Natural killer cell treated with Interleukin-12 subunit alpha and Interleukin-12 subunit beta and Interleukin-15 and Interleukin-18, amount 100 ng/mL, for 72 hours (primary cell): Measurements from ENCODE around the gene EXOSC3. TPM values are rescaled to one million over a fixed set of nuclear protein-coding genes. Genes with fewer than 3 reads are reported as not detected.
A peak's percentile ranks its signal among the peaks of the same experiment; 100 is the strongest.
"Not testable (repeated sequence)": the region's sequence is repeated elsewhere in the genome, so short reads cannot be mapped to it uniquely, and the experiment has no call there.

Experiments
- ATAC-seq, 2 donors: fragments of 150-1000 bp; cut with Tn5 transposase in 1 of 2; sonication (Bioruptor Pico), chemical (Tn5 transposase) in 1 of 2; 2 replicates each; pipeline ENCODE4 v1.10.0; 2021
- DNase-seq: peaks from one replicate; pipeline ENCODE4 v3.0.0; 2022; ENCODE audit warnings: low spot score
- H3K27ac Mint-ChIP-seq, 2 donors: 1 replicate in 1 of 2; 2 replicates in 1 of 2; pipeline ENCODE4 v1.8.0; 2022; ENCODE audit warnings: mixed read lengths in 2 of 2, mild to moderate bottlenecking in 1 of 2, moderate library complexity in 1 of 2
- H3K27me3 Mint-ChIP-seq, 2 donors: 1 replicate in 1 of 2; 2 replicates in 1 of 2; pipeline ENCODE4 v1.8.0; 2022; ENCODE audit warnings: mixed read lengths in 2 of 2
- H3K36me3 Mint-ChIP-seq: one replicate; pipeline ENCODE4 v1.8.0; 2022; ENCODE audit warnings: mixed read lengths
- H3K4me1 Mint-ChIP-seq, 2 donors: 1 replicate in 1 of 2; 2 replicates in 1 of 2; pipeline ENCODE4 v1.8.0; 2022; ENCODE audit warnings: low read depth in 2 of 2, mixed read lengths in 2 of 2, mild to moderate bottlenecking in 1 of 2
- H3K4me3 Mint-ChIP-seq: one replicate; pipeline ENCODE4 v1.8.0; 2022; ENCODE audit warnings: mixed read lengths
- H3K9me3 Mint-ChIP-seq: 2 replicates; pipeline ENCODE4 v1.8.0; 2022; ENCODE audit warnings: mixed read lengths
- total RNA-seq, 2 donors: library from RNA; stranded (reverse); gene quantifications; one replicate each; pipeline ENCODE4 v1.2.3, GENCODE V29; 2022

EXOSC3 gene
- total RNA-seq, 2 donors from 2014 or later: 72.7 to 112 TPM

DNA sequence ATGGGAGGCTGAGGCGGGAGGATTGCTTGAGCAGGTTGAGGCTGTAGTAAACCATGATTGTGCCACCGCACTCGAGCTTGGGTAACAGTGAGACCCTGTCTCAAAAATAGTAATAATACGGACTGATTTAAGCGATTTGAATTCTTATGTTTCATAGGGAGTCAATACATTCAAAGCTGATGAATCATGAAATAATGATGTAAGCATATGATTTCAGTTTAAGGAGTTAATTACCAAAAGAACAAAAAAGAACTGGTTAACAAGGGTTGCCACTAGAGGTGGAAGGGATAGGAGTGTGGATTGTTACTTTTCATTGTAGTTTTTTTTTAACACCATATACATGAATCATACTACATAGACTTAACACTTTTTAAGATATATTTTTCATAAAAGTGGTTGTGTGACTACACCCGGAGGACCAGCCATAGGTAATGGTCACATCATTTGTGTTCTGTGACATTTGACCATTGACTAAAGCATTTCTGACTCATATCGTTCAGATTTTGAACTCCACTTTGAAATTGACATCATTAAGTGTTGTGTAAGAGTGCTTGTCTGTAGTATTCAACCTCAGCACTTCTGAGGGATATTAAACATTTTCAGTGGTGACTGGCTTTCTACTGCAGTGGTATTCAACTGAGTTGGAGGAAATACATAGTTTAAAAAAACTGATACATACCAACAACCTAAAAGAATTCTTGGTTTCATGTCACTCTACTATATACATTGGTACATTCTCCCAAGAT lies 24.3 kb downstream of the EXOSC3 start:
- Mint-ChIP-seq H3K36me3 (no peaks in the 10 kb centered on the region), H3K4me3 (no peak overlapping the region), H3K27ac (no peak overlapping the region), H3K4me1 (peaks cover 5 to 9% of the 10 kb centered on the region in 2 donors), H3K9me3 (no peaks in the 10 kb centered on the region), H3K27me3 (no peaks in the 10 kb centered on the region)
- DNase-seq: no peak
- ATAC-seq: no peak

DNA sequence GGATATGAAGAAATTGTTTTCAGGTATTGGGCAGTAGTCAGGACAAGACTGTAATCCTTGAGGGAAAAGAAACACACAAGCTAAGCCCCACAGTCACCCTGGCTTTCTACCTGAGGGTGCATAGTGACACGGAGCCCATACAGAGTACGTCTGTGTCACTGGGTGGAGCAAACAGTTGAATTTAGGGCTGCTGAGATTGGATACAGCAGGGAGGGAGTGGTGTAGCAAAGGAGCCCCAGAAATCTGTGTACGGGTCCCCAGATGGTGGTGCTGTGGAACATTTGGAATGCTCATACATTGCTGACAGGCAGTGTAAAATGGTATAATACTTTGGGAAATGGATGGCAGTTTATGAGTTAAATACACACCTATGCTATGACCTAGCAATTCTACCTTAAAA lies 26.1 kb downstream of the EXOSC3 start:
- Mint-ChIP-seq H3K36me3 (no peaks in the 10 kb centered on the region), H3K4me3 (no peak overlapping the region), H3K27me3 (no peaks in the 10 kb centered on the region), H3K9me3 (no peaks in the 10 kb centered on the region), H3K4me1 (peaks cover 19 to 20% of the 10 kb centered on the region in 2 donors), H3K27ac (no peak overlapping the region)
- DNase-seq (no peak), ATAC-seq (no peak)

DNA sequence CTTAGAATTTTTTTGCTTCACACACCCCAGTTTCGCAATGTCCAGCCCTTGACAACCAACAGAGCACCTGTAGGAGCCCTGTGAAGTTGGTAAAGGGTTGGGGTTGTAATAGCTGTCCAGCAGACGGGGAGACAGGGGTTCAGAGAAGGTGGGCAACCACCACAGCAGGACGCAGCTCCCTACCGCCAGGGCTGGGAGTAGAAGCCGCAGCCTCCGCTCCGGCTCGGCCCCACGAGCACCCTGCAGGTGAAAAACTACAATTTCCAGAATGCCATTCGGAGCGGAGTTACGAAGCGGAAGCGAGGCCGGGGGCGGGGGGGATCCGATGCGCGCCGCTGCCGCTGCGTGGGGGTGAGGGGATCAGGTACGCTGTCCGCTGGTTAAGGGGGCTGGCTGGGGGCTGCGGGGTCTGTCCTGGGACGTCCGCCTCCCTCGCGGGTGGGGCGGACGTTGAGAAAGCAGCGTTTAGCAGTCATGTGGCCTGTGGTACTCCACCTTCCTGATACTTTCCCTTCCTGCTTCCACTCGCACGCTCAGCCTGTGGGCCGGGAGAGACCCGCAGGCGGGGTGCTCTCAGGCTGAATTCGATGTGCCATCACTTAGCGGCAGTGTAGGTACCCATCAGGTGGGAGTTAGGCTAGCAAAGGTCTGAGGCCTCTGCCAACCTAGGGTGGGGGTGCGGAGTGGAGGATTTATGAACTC lies 31.2 kb downstream of the EXOSC3 start, which contains the start of gene TRMT10B:
Gene TRMT10B (plus strand): TSS at position 317 of the 702 bp plus-strand sequence. CDS start 8,127 bp downstream, outside the sequence.
- H3K36me3 Mint-ChIP-seq: no peaks in the 10 kb centered on the region
- peaks cover 10 to 16% of the 10 kb centered on the region in 2 donors for H3K4me1 Mint-ChIP-seq
- no peaks in the 10 kb centered on the region for H3K9me3 Mint-ChIP-seq
- peak within 1 kb of the TSS; percentile 80 to 96 for H3K27ac Mint-ChIP-seq
- H3K4me3 Mint-ChIP-seq: peak within 1 kb of the TSS; percentile 97
- H3K27me3 Mint-ChIP-seq: no peaks in the 10 kb centered on the region
- ATAC-seq: peak; percentile 92 to 94
- peak; percentile 81 for DNase-seq

DNA sequence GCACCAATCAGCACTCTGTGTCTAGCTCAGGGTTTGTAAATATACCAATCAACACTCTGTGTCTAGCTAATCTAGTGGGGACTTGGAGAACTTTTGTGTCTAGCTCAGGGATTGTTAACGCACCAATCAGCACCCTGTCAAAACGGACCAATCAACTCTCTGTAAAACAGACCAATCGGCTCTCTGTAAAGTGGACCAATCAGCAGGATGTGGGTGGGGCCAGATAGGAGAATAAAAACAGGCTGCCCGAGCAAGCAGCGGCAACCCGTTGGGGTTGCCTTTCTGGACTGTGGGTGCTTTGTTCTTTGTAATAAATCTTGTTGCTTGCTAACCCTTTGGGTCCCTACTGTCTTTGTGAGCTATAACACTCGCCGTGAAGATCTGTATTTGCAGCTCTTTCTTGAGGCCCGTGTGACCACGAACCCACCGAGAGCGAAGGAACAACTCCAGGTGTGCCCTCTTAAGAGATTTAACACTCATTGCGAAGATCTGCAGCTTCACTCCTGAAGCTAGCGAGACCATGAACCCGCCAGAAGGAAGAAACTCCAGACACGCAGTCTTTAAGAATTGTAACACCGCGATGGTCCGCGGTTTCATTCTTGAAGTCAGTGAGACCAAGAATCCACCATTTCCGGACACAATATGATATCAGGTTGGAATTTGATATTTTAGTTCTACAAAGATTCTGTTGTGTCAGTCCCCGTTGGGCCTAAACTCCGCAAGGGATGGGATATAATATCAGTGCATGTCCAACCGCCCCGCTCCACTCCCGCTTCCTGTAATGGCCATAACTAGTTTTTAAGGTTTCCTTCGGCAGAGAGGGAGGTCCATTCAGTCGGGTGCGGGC lies 32.0 kb downstream of the EXOSC3 start:
- peak overlapping the region; percentile 97 for H3K4me3 Mint-ChIP-seq
- peaks cover 10 to 16% of the 10 kb centered on the region in 2 donors for H3K4me1 Mint-ChIP-seq
- H3K36me3 Mint-ChIP-seq: no peaks in the 10 kb centered on the region
- ATAC-seq: no peak
- DNase-seq: no peak
- H3K27ac Mint-ChIP-seq: peak overlapping the region; percentile 80 to 96
- no peaks in the 10 kb centered on the region for H3K9me3 Mint-ChIP-seq
- H3K27me3 Mint-ChIP-seq: no peaks in the 10 kb centered on the region

DNA sequence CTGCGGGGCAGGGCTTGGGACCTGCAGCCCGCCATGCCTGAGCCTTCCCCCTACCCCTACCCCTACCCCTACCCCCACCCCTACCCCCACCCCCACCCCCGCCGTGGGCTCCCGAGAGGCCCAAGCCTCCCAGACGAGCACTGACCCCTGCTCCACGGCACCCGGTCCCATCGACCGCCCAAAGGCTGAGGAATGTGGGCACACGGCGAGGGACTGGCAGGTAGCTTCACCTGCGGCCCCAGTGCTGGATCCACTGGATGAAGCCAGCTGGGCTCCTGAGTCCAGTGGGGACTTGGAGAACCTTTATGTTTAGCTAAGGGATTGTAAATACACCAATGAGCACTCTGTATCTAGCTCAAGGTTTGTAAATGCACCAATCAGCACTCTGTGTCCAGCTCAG lies 32.8 kb downstream of the EXOSC3 start:
- H3K4me1 Mint-ChIP-seq: peaks cover 10 to 16% of the 10 kb centered on the region in 2 donors
- not testable (repeated sequence) for H3K27me3 Mint-ChIP-seq, DNase-seq, ATAC-seq, H3K27ac Mint-ChIP-seq, H3K9me3 Mint-ChIP-seq, H3K36me3 Mint-ChIP-seq
- peak overlapping the region; percentile 97 for H3K4me3 Mint-ChIP-seq

DNA sequence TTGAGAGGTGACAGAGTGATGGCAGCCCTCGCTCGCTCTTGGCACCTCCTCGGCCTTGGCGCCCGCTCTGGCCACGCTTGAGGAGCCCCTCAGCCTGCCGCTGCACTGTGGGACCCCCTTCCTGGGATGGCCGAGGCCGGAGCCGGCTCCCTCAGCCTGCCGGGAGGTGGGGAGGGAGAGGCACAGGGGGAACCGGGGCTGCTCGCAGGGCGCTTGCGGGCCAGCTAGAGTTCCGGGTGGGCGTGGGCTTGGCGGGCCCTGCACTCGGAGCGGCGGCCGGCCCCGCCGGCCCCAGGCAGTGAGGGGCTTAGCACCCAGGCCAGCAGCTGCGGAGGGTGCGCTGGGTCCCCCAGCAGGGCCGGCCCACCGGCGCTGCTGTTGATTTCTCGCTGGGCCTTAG lies 33.2 kb downstream of the EXOSC3 start:
- not testable (repeated sequence) for H3K36me3 Mint-ChIP-seq, H3K27ac Mint-ChIP-seq, H3K9me3 Mint-ChIP-seq, H3K4me3 Mint-ChIP-seq, DNase-seq, H3K27me3 Mint-ChIP-seq, ATAC-seq
- H3K4me1 Mint-ChIP-seq: peaks cover 10 to 16% of the 10 kb centered on the region in 2 donors

DNA sequence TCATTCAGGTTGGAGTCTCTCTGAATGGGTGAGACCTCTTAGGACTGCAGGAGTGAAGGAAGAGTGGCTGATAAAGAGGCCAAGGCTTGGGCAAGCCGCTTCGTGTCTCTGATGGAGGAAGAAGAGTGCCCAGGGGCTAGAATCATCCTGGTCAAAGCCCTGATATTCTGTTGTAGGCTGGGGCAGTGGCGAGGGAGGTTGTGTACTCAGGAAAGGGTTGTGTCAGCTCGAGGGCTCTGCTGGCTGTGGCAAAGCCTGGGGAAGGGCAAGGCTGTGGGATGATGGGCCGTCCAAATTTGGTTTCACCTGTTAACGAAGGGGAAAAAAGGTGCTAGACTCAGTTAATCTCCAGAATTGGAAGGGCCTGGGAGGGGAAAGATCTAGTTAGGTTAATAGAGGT lies 33.7 kb downstream of the EXOSC3 start:
- H3K9me3 Mint-ChIP-seq: no peaks in the 10 kb centered on the region
- ATAC-seq (no peak), DNase-seq (no peak)
- no peaks in the 10 kb centered on the region for H3K27me3 Mint-ChIP-seq
- H3K27ac Mint-ChIP-seq: peak overlapping the region; percentile 10 to 43
- H3K36me3 Mint-ChIP-seq: no peaks in the 10 kb centered on the region
- peaks cover 10 to 16% of the 10 kb centered on the region in 2 donors for H3K4me1 Mint-ChIP-seq
- H3K4me3 Mint-ChIP-seq: peak overlapping the region; percentile 21

DNA sequence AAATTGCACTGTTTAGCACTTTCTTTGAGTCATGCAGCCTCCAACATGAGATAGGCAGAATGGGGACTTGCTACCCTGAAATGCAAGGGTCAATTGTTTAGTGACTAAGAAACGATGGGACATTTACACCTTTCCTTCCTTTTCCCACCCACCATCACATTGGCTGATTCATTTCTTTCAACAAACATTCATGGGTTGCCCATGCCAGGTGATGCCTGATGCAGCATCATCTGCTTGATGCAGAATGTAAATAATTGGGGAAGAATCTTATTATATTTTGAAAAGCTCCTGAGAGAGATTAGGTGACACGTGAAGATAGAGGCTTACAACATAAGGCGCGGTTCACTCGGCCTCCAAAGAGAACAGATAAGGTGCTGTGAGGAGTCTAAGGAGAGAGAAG lies 35.7 kb downstream of the EXOSC3 start:
- Mint-ChIP-seq H3K9me3 (no peaks in the 10 kb centered on the region), H3K27ac (no peak overlapping the region), H3K4me3 (no peak overlapping the region), H3K27me3 (no peaks in the 10 kb centered on the region), H3K36me3 (no peaks in the 10 kb centered on the region), H3K4me1 (peaks cover 3 to 4% of the 10 kb centered on the region in 2 donors)
- no peak for DNase-seq
- no peak for ATAC-seq

DNA sequence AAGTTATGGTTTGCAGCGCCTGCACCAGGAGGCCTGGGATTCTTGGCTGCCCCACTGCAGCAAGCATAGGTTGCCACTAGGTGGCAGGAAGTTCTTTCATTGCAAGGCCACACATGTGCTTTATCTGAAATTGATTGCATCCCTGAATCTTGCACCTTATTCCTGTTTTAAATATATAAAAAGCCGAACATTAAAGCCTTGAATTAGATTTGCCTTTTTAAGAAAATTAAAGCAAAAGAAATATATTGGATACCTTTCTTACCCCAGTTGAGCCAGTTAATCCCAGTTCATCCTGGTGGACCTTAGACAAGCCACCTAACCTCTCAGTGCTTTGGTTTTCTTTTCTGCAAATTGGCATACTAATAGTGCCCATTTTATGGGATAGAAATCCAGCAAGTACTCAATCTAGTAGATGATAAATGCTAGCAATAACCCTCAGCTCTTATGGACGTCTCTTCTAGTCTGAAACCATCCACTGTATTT lies 37.6 kb downstream of the EXOSC3 start:
- no peak for DNase-seq
- H3K36me3 Mint-ChIP-seq: no peaks in the 10 kb centered on the region
- no peak overlapping the region for H3K4me3 Mint-ChIP-seq
- ATAC-seq: peak; percentile 73 to 74
- H3K27me3 Mint-ChIP-seq: no peaks in the 10 kb centered on the region
- H3K4me1 Mint-ChIP-seq: no peaks in the 10 kb centered on the region
- no peaks in the 10 kb centered on the region for H3K9me3 Mint-ChIP-seq
- H3K27ac Mint-ChIP-seq: no peak overlapping the region

DNA sequence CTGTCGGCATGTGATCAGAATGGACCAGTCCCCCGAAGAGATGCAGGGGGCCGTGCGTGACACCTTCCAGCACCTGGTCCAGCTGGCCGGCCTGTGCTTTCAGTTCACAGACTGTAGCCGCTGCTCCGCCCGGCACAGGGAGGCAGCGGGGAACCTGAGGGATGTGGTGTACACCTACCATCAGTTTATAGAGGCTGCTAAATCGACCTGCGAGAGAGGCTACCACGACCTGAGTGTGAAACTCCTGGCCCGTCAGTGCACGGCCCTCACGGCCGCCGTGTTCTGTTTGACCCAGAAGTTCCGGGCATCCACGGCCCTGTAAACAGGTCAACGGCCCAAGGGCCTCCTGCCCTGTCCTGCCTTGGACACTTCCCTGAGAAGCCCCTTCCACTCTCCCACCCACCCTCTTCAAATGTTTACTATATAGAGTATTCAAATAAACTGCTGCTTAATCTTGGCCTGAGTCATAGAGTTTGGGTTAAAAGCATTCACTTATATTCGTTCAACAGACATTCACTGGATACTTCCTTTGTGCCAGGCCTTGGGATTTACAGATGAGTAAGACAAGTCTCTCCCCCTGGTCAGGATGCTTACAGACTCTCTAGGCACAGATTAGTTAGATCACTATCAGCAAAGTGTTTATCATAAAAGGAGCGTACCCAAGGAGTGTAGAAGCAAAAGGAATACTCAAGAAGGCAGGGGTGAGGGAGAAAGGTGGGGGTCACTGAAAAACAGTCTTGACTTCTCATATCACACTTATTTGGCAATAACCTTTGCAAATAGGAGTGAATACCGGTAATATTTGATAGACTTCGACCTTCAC lies 38.2 kb downstream of the EXOSC3 start:
- H3K27me3 Mint-ChIP-seq: peaks cover 0 to 1% of the 10 kb centered on the region in 2 donors
- ATAC-seq (peak in 1 of 2 donors; percentile 22), DNase-seq (no peak)
- no peaks in the 10 kb centered on the region for H3K9me3 Mint-ChIP-seq
- H3K4me1 Mint-ChIP-seq: no peaks in the 10 kb centered on the region
- no peaks in the 10 kb centered on the region for H3K36me3 Mint-ChIP-seq
- H3K4me3 Mint-ChIP-seq: no peak overlapping the region
- no peak overlapping the region for H3K27ac Mint-ChIP-seq

DNA sequence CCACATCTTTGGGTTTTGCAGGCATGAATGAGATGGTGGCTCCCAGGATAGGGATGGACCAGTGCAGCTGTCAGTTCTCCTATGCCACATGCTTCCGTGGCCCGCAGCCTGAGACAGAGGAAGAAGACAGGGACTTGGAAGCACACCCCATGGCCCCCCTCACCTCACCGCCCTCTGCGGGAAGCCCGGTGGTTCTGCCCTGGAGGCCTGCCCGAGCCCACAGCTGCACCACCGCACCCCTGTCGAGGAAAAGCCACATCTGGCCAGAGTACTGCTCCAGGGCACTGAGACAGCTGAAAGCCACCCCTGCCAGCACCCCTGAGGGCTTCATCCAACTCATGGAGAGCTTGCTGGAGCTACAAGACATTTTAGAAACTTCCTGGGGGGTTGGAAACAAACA lies 38.9 kb downstream of the EXOSC3 start:
- no peak overlapping the region for H3K27ac Mint-ChIP-seq
- H3K27me3 Mint-ChIP-seq: peaks cover 0 to 3% of the 10 kb centered on the region in 2 donors
- DNase-seq: no peak
- no peaks in the 10 kb centered on the region for H3K9me3 Mint-ChIP-seq
- no peak for ATAC-seq
- no peak overlapping the region for H3K4me3 Mint-ChIP-seq
- no peaks in the 10 kb centered on the region for H3K4me1 Mint-ChIP-seq
- H3K36me3 Mint-ChIP-seq: no peaks in the 10 kb centered on the region

DNA sequence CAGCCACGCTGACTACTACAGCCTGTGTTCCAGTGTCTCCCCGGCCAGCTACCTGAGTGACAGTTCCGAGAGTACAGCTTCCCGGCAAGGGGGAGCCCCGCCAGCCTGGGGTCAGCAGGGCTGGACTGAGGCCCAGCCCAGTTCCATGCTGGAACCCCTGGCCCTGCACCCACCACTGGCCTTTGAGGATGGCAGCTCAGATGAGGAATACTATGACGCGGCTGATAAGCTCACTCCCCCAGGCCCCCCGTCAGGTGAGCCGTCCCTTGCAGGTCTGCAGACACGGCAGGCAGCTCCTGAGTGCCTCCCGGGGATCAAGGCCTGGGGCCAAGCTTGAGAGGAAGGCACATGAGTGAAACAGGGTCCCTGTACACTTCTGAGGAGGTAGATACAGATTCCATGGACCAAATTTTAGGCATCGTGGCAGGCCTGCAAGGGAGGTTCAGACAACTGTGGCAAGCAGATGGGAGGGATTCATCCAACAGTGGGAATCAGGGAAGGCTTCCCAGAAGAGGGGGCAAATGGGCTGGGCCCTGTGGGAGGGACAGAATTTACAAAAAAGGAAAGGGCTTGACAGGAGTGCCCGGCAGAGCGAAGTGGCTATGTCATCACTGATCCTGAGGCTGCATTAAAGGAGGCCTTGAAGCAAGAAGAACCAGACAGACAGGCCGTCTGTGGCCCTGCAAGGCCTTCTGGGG lies 44.1 kb downstream of the EXOSC3 start:
- no peak for DNase-seq
- H3K27ac Mint-ChIP-seq: no peak overlapping the region
- no peaks in the 10 kb centered on the region for H3K4me1 Mint-ChIP-seq
- H3K36me3 Mint-ChIP-seq: no peaks in the 10 kb centered on the region
- peak in 1 of 2 donors; percentile 22 for ATAC-seq
- H3K27me3 Mint-ChIP-seq: peaks cover 0 to 3% of the 10 kb centered on the region in 2 donors
- no peaks in the 10 kb centered on the region for H3K9me3 Mint-ChIP-seq
- H3K4me3 Mint-ChIP-seq: no peak overlapping the region
